Hematopoietic multipotent progenitor cell treated with erythropoietin and hydrocortisone succinate and interleukin-3 and kit ligand, for 15 days (in vitro differentiated cells): ENCODE measurements around the gene CTH.
"Not testable (repeated sequence)": the region's sequence is repeated elsewhere in the genome, so short reads cannot be mapped to it uniquely, and the experiment has no call there.

Experiments
- DNase-seq: peaks from one replicate; pipeline ENCODE4 v3.0.0-alpha.2; 2015; ENCODE audit warnings: low spot score

The CTH gene

GRCh38 chr1:70410604-70411359 lies at the start of gene CTH:
CTH (plus strand) TSS chr1:70411268; CDS start chr1:70411416, 148 bp downstream.
- peak; percentile 97 for DNase-seq

GRCh38 chr1:70361727-70362398 lies 49.2 kb upstream of the CTH start:
- DNase-seq = no peak

GRCh38 chr1:70364439-70364838 lies 46.6 kb upstream of the CTH start:
- no peak for DNase-seq

GRCh38 chr1:70366425-70366952 lies 44.6 kb upstream of the CTH start:
- DNase-seq = not testable (repeated sequence)

- DNase-seq = not testable (repeated sequence)
Observed at GRCh38 chr1:70366997-70367396, 44.1 kb upstream of the CTH start.

GRCh38 chr1:70367397-70367796 lies 43.7 kb upstream of the CTH start:
- DNase-seq = not testable (repeated sequence)

GRCh38 chr1:70371586-70371985 lies 39.5 kb upstream of the CTH start:
- DNase-seq = not testable (repeated sequence)

GRCh38 chr1:70372426-70372825 lies 38.6 kb upstream of the CTH start:
- no peak for DNase-seq

GRCh38 chr1:70373580-70373979 lies 37.5 kb upstream of the CTH start:
- DNase-seq = not testable (repeated sequence)

GRCh38 chr1:70376196-70376595 lies 34.9 kb upstream of the CTH start:
- no peak for DNase-seq

- no peak for DNase-seq
Observed at GRCh38 chr1:70382682-70383081, 28.4 kb upstream of the CTH start.

- DNase-seq = no peak
Observed at GRCh38 chr1:70383483-70383882, 27.6 kb upstream of the CTH start.

- no peak for DNase-seq
Observed at GRCh38 chr1:70384542-70384941, 26.5 kb upstream of the CTH start.

- DNase-seq = no peak
Observed at GRCh38 chr1:70385477-70385876, 25.6 kb upstream of the CTH start.

GRCh38 chr1:70386121-70386520 lies 24.9 kb upstream of the CTH start:
- no peak for DNase-seq

- no peak for DNase-seq
Observed at GRCh38 chr1:70387507-70387906, 23.6 kb upstream of the CTH start.

- DNase-seq = no peak
Observed at GRCh38 chr1:70392626-70393025, 18.4 kb upstream of the CTH start.

- no peak for DNase-seq
Observed at GRCh38 chr1:70396607-70397006, 14.5 kb upstream of the CTH start.

GRCh38 chr1:70397013-70397412 lies 14.1 kb upstream of the CTH start:
- no peak for DNase-seq

GRCh38 chr1:70400335-70400734 lies 10.7 kb upstream of the CTH start:
- DNase-seq = no peak

- DNase-seq = no peak
Observed at GRCh38 chr1:70401974-70402373, 9.1 kb upstream of the CTH start.

- DNase-seq = no peak
Observed at GRCh38 chr1:70403759-70404158, 7.3 kb upstream of the CTH start.

GRCh38 chr1:70405780-70406416 lies 5.2 kb upstream of the CTH start:
- no peak for DNase-seq
